ENCODE measurements around the gene KRTAP20-3. TPM values are rescaled to one million over a fixed set of nuclear protein-coding genes. Genes with fewer than 3 reads are reported as not detected.

KRTAP20-3 gene
- total RNA-seq, 2 donors from 2014 or later, result not detected

GRCh38 chr21:30674312-30674711 is 31.6 kb downstream of the KRTAP20-3 start:
- intact Hi-C loops (cut with DNase I), result no loop called here
- TF ChIP-seq POLR2AphosphoS5 (IDR thresholded peaks at IDR 0.05) (no peak), CTCF (IDR thresholded peaks at IDR 0.05) (no peak), POLR2A (IDR thresholded peaks at IDR 0.05) (no peak)
- H3K27ac ChIP-seq, result no peak overlapping the region
- H3K4me1 ChIP-seq (replicated peaks), result no peaks in the 10 kb centered on the region
- no peaks in the 10 kb centered on the region for H3K27me3 ChIP-seq (replicated peaks; ENCODE audit: insufficient read depth)
- no peaks in the 10 kb centered on the region for H3K36me3 ChIP-seq
- no peak for DNase-seq (ENCODE audit: low spot score)
- H3K9me3 ChIP-seq, result no peaks in the 10 kb centered on the region
- 70% methylated on average over 1 of the region's 1 CpG for whole genome bisulfite sequencing
- H3K4me3 ChIP-seq, result no peak overlapping the region

GRCh38 chr21:30676737-30677136 is 34.1 kb downstream of the KRTAP20-3 start:
- intact Hi-C loops (cut with DNase I), result no loop called here
- DNase-seq (ENCODE audit: low spot score), result no peak
- TF ChIP-seq POLR2A (IDR thresholded peaks at IDR 0.05) (no peak), POLR2AphosphoS5 (IDR thresholded peaks at IDR 0.05) (no peak), CTCF (IDR thresholded peaks at IDR 0.05) (no peak)
- Histone ChIP-seq H3K27me3 (replicated peaks; ENCODE audit: insufficient read depth) (no peaks in the 10 kb centered on the region), H3K27ac (no peak overlapping the region), H3K36me3 (no peaks in the 10 kb centered on the region), H3K4me3 (no peak overlapping the region), H3K9me3 (no peaks in the 10 kb centered on the region), H3K4me1 (replicated peaks) (no peaks in the 10 kb centered on the region)

- intact Hi-C loops (cut with DNase I), result no loop called here
- Histone ChIP-seq H3K4me3 (no peak overlapping the region), H3K27ac (no peak overlapping the region), H3K4me1 (replicated peaks) (no peaks in the 10 kb centered on the region), H3K9me3 (no peaks in the 10 kb centered on the region), H3K36me3 (no peaks in the 10 kb centered on the region), H3K27me3 (replicated peaks; ENCODE audit: insufficient read depth) (no peaks in the 10 kb centered on the region)
- DNase-seq (ENCODE audit: low spot score), result no peak
- WGBS, result 35% methylated on average over 1 of the region's 1 CpG
- TF ChIP-seq POLR2AphosphoS5 (IDR thresholded peaks at IDR 0.05) (no peak), CTCF (IDR thresholded peaks at IDR 0.05) (no peak), POLR2A (IDR thresholded peaks at IDR 0.05) (no peak)
Observed at GRCh38 chr21:30680586-30680985, 37.9 kb downstream of the KRTAP20-3 start.

GRCh38 chr21:30684506-30684905 is 41.8 kb downstream of the KRTAP20-3 start:
- no peak for DNase-seq (ENCODE audit: low spot score)
- H3K9me3 ChIP-seq, result no peaks in the 10 kb centered on the region
- intact Hi-C loops (cut with DNase I), result no loop called here
- no peak overlapping the region for H3K4me3 ChIP-seq
- TF ChIP-seq POLR2A (IDR thresholded peaks at IDR 0.05) (no peak), POLR2AphosphoS5 (IDR thresholded peaks at IDR 0.05) (no peak), CTCF (IDR thresholded peaks at IDR 0.05) (no peak)
- 82% methylated on average over 6 of the region's 6 CpGs for WGBS
- no peak overlapping the region for H3K27ac ChIP-seq
- no peaks in the 10 kb centered on the region for H3K4me1 ChIP-seq (replicated peaks)
- H3K27me3 ChIP-seq (replicated peaks; ENCODE audit: insufficient read depth), result no peaks in the 10 kb centered on the region
- H3K36me3 ChIP-seq, result no peaks in the 10 kb centered on the region

GRCh38 chr21:30689822-30690221 is 47.2 kb downstream of the KRTAP20-3 start:
- no peak overlapping the region for H3K4me3 ChIP-seq
- no peak overlapping the region for H3K27ac ChIP-seq
- DNase-seq (ENCODE audit: low spot score), result no peak
- no peaks in the 10 kb centered on the region for H3K4me1 ChIP-seq (replicated peaks)
- no peaks in the 10 kb centered on the region for H3K36me3 ChIP-seq
- 70% methylated on average over 7 of the region's 7 CpGs for WGBS
- TF ChIP-seq POLR2A (IDR thresholded peaks at IDR 0.05) (no peak), POLR2AphosphoS5 (IDR thresholded peaks at IDR 0.05) (no peak), CTCF (IDR thresholded peaks at IDR 0.05) (no peak)
- intact Hi-C loops (cut with DNase I), result no loop called here
- no peaks in the 10 kb centered on the region for H3K27me3 ChIP-seq (replicated peaks; ENCODE audit: insufficient read depth)
- H3K9me3 ChIP-seq, result no peaks in the 10 kb centered on the region

Small RNA genes lying within 50 kb of the gene (small RNA-seq; reads per million reads assigned to genes)
- 0 reads per million in 2 donors for gene KRTAP20-1
- gene KRTAP20-3, result 0 reads per million in 2 donors
- 0 reads per million in 2 donors for gene KRTAP20-4
- gene KRTAP22-1, result 0 reads per million in 2 donors

Other genes with a start within 250 kb of the KRTAP20-3 start
- gene KRTAP13-1, start 246.8 kb upstream of the KRTAP20-3 start, total RNA-seq, result not detected
- not detected for gene KRTAP13-3, start 216.9 kb upstream of the KRTAP20-3 start, total RNA-seq
- gene KRTAP13-4, start 212.6 kb upstream of the KRTAP20-3 start, total RNA-seq, result not detected
- not detected for gene KRTAP15-1, start 202.6 kb upstream of the KRTAP20-3 start, total RNA-seq
- gene KRTAP19-1, start 162.5 kb upstream of the KRTAP20-3 start, total RNA-seq, result not detected
- not detected for gene KRTAP19-2, start 155.4 kb upstream of the KRTAP20-3 start, total RNA-seq
- not detected for gene KRTAP19-3, start 150.9 kb upstream of the KRTAP20-3 start, total RNA-seq
- not detected for gene KRTAP19-4, start 145.7 kb upstream of the KRTAP20-3 start, total RNA-seq
- not detected for gene KRTAP19-5, start 140.7 kb upstream of the KRTAP20-3 start, total RNA-seq
- gene KRTAP19-6, start 101.0 kb upstream of the KRTAP20-3 start, total RNA-seq, result not detected
- not detected for gene KRTAP19-7, start 81.5 kb upstream of the KRTAP20-3 start, total RNA-seq
- gene KRTAP22-2, start 52.5 kb upstream of the KRTAP20-3 start, total RNA-seq, result not detected
- gene KRTAP6-3, start 50.4 kb upstream of the KRTAP20-3 start, total RNA-seq, result not detected
- gene KRTAP6-2, start 44.0 kb upstream of the KRTAP20-3 start, total RNA-seq, result not detected
- not detected for gene KRTAP22-1, start 41.8 kb upstream of the KRTAP20-3 start, total RNA-seq
- not detected for gene KRTAP6-1, start 28.9 kb upstream of the KRTAP20-3 start, total RNA-seq
- gene KRTAP20-1, start 26.4 kb upstream of the KRTAP20-3 start, total RNA-seq, result not detected
- gene KRTAP20-4, start 22.2 kb upstream of the KRTAP20-3 start, total RNA-seq, result not detected
- gene KRTAP20-2, start 7.7 kb upstream of the KRTAP20-3 start, total RNA-seq, result not detected
- gene KRTAP21-3, start 75.9 kb downstream of the KRTAP20-3 start, total RNA-seq, result not detected
- not detected for gene KRTAP21-2, start 104.4 kb downstream of the KRTAP20-3 start, total RNA-seq
- not detected for gene KRTAP21-1, start 112.6 kb downstream of the KRTAP20-3 start, total RNA-seq
- 1 to 10 TPM in 1 of 2 donors, not detected in 1; 2.7 TPM for gene KRTAP8-1, start 170.4 kb downstream of the KRTAP20-3 start, total RNA-seq
- not detected for gene KRTAP7-1, start 186.9 kb downstream of the KRTAP20-3 start, total RNA-seq
- gene KRTAP11-1, start 238.7 kb downstream of the KRTAP20-3 start, total RNA-seq, result under 1 TPM in 1 of 2 donors, not detected in 1; 0.68 TPM